K562 (cell line): Measurements from ENCODE around the gene ACSS1.

Experiments
- ZNF79 ChIP-seq: fragments of 250-450 bp; sonication (Bioruptor Pico); IDR thresholded peaks from 2 replicates; pipeline ENCODE4 v1.4.0; 2020; ENCODE audit warnings: low read depth, mild to moderate bottlenecking, moderate library complexity
- TF ChIP-seq, protein P1 (sequence below), 3 experiments: IDR thresholded peaks in 2 of 3; conservative IDR thresholded peaks in 1 of 3; 2 replicates each; pipeline ENCODE4 v1.5.1; 2011 to 2012; ENCODE audit warnings: low read length in 3 of 3, mild to moderate bottlenecking in 3 of 3, control low read depth in 2 of 3, improper control_type of control experiment in 1 of 3, inconsistent platforms in 1 of 3, low read depth in 1 of 3, mixed read lengths in 1 of 3, moderate library complexity in 1 of 3; ENCODE audit not compliant: insufficient read depth in 2 of 3

DNA sequence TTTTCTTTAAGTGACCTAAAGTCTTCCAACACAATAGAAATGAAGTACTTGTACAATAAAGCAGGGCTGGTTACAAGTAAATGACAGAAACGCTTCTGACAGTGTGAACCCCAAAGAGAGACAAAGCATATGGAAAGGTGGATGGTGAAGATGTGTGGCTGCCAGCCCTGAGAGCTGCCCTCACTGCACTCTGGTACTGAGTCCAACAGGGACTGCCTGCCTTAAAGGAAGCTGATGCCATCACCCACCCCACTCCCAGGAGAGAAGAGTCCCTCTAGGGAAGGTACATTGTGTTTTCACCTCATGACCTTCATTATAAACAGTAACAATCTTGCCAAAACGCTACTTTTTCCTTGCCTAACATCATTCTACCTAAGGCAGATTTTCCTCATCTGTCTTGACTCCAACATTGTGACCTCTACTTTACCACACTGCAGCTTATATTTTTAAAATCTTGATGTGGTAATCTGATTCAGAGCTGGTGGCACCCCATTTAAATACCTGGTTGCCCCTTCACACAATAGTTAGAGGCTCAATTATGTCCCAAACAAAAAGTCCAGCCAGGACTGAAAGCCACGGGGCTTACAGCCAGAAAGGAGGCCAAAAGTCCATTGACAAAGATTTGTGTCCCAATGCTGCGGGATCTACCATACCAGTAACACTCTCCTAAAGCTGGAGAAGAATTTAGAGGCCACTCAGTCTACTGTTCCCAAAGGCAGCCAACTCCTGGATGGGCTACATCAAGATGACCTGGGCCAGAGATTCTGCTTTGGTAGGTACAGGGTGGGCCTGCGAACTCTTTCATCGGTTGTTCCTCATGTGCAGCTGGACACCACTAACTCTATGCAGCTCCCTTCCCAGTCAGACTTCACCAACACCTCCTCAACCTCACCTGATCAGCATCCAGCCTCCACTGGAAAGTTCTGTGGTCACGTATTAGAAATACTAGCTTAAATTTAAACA, 69.8 kb downstream of the ACSS1 start:
- TF ChIP-seq, protein P1, sequence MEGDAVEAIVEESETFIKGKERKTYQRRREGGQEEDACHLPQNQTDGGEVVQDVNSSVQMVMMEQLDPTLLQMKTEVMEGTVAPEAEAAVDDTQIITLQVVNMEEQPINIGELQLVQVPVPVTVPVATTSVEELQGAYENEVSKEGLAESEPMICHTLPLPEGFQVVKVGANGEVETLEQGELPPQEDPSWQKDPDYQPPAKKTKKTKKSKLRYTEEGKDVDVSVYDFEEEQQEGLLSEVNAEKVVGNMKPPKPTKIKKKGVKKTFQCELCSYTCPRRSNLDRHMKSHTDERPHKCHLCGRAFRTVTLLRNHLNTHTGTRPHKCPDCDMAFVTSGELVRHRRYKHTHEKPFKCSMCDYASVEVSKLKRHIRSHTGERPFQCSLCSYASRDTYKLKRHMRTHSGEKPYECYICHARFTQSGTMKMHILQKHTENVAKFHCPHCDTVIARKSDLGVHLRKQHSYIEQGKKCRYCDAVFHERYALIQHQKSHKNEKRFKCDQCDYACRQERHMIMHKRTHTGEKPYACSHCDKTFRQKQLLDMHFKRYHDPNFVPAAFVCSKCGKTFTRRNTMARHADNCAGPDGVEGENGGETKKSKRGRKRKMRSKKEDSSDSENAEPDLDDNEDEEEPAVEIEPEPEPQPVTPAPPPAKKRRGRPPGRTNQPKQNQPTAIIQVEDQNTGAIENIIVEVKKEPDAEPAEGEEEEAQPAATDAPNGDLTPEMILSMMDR (IDR thresholded peaks at IDR 0.05 in 2 of 3, conservative IDR thresholded peaks at IDR 0.05 in 1 of 3; ENCODE audit: insufficient read depth in 2 of 3, low read depth in 1 of 3, low read length in 3 of 3): no peak
- TF ChIP-seq ZNF79: no peak
